ENCODE results near the gene MPV17L2.

GRCh38 chr19:18144361-18144760, 48.7 kb upstream of the MPV17L2 start:
- TF ChIP-seq CTCF (IDR thresholded peaks at IDR 0.05) (no peak), POLR2A (IDR thresholded peaks at IDR 0.05) (no peak)

Data from adrenal gland (tissue), 5 donors.